GM19438 (cell line): Measurements from ENCODE around the gene CEP19.

ENCODE experiments used
- ATAC-seq: cut with Tn5 transposase; IDR thresholded peaks from one replicate; pipeline ENCODE4 v1.9.1; 2021; ENCODE audit warnings: low read depth; ENCODE audit not compliant: unreplicated experiment

CEP19 gene

GRCh38 chr3:196712514-196713413, 714 bp upstream of the CEP19 start:
- ATAC-seq: peak; percentile 42

DNA sequence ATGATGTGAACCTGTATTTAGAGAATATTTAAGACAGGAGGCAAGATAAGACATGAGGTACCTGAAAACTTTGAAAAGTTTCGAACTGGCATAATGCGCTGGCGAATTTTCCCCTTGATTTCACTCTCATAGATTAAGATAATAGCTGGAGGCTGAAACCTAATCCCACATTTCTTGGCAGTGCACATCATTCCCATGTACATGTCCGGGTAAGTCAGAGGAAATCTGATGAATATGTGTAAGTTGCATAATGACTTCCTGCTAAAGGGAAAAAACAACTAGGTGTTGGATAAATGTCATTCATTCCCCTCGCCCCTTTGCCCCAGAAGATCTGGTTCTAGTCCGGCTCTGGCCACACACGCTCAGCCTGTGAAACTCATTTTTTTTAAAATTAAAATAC, 3.6 kb downstream of the CEP19 start:
- ATAC-seq: no peak

GRCh38 chr3:196707566-196707965, 4.5 kb downstream of the CEP19 start:
- ATAC-seq: no peak

- ATAC-seq: no peak
Observed at GRCh38 chr3:196706731-196707130, 5.3 kb downstream of the CEP19 start.

DNA sequence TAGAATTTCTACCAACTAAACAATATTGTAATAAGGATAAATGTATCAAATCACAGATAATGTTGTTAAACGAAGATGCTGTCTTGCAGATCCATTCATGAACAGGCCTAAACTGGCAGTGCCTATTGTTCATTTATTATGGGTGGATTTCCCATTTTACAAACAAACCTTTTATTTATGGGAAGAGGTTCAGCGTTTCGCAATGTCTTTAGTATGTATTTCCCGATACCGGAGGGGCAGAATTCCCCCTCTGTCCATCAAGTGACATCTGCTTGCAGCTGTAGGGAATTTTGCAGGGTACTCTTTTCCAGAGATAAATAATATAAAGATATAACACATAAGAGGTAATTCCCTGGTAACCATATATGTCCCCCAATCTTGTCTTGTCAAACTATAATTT, 5.7 kb downstream of the CEP19 start:
- ATAC-seq: no peak

DNA sequence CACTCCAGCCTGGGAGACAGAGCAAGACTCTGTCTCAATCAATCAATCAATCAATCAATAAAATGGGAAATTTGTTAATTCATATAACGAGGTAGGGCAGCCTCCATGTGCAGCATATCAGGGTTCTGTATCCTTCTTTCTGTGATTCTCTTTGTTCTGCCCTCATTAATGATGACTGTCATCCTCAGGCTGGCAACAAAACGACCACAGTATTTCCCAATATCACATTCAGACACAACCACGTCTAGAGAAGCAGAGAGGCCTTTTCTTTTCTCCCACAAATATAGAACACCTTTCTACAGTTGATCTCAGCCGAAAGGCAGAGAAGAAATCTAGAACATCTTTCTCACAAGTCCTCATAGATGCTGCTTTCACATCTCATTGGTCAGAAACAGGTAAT, 11.2 kb downstream of the CEP19 start:
- ATAC-seq: no peak

DNA sequence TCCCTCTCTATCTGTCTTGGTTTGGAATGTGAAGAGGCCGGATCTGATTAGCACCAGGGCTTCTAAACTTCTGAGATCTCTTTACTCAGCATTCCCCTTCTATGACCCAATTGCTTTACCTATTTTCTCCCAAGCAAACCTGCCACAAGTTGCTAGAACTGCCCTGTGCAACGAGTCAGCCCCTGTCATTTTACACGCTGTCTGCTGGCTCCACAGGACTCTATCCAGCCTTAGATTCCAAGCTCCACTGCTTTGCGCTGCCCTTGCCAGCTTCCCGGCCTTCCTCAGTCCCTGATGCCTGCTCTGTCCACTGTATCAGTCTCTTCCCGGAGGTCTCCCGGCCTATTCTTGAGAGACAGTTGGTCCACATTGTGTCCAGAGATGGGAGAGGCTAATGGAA, 12.3 kb downstream of the CEP19 start:
- ATAC-seq: no peak

- no peak for ATAC-seq
Observed at GRCh38 chr3:196697270-196697669, 14.8 kb downstream of the CEP19 start.

DNA sequence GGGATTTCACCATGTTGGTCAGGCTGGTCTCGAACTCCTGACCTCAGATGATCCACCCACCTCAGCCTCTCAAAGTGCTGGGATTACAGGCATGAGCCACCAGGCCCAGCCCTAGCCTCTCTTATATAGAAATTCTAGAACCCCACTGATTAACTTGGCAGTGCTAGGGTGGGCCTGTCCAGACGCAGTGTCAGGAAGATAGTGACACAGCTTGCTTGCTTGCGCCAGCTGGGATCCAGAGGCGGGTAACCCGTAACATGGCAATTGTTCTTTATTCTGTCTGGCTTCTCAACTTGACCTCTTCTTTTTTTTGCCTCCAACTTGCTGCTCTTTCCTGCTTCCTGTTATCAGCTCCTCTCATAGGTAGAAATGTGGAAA, 16.2 kb downstream of the CEP19 start:
- no peak for ATAC-seq

DNA sequence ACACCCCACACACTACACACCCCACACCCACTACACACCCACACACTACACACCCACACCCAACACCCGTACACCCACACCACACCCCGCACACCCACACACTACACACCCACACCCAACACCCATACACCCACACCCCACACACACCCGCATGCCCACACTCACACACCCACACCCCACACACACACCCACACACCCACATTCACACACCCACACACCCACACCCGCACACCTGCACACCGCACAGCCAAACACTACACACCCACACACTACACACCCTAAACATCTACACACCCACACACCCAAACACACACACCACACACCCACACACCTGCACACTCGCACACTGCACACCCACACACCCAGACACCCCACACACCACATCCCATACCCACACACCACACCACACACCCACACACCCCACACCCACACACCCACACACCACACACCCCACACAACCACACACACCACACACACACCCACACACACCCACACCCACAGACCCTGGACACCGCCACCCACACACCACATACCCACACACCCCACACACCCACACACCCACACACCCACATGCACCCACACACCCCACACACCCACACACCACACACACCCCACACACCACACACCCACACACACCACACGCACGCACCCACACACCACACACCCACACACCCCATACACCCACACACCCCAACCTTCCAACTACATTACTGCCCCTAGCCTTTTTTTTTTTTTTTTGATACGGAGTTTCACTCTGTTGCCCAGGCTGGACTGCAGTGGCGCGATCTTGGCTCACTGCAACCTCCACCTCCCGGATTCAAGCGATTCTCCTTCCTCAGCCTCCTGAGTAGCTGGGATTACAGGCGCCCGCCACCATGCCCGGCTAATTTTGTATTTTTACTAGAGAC, 16.9 kb downstream of the CEP19 start:
- ATAC-seq: no peak

GRCh38 chr3:196694202-196694638, 17.8 kb downstream of the CEP19 start:
- ATAC-seq: no peak

DNA sequence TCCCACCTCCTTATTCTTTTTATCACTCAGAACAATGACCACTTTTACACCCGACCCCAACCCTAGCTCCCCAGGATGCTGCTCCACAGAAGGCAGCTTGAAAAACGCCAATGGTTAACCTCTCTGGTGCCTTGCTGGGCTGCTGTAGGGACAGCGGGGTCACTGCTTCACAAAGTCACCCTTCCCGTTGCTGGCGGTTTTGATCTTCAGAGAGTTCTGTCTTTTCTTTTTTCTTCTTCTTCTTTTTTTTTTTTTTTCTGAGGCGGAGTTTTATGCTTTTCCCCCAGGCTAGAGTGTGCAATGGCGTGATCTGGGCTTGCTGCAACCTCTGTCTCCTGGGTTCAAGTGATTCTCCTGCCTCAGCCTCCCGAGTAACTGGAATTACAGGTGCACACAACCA, 20.7 kb downstream of the CEP19 start:
- no peak for ATAC-seq

- ATAC-seq: no peak
Observed at GRCh38 chr3:196689941-196690660, 21.9 kb downstream of the CEP19 start.

DNA sequence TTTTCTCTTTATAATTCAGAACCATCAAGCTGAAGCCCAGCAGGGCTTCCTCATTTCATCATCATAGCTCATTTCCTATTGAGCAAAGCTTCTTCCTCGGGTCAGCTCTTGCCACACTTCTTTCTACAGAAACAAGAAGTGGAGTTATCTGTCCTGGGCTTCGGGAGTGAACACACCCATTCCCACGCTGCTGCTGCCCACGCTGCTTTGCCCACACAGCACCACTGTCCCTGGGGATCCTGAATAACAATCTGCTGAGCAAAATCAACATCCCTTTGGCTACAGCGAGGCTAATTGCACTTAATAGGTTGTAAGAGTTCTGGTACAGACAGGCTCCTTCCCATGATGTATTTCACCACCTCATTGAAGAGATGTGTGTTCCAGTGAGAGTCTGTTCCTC, 23.7 kb downstream of the CEP19 start:
- ATAC-seq: no peak

GRCh38 chr3:196686436-196686835, 25.6 kb downstream of the CEP19 start:
- no peak for ATAC-seq

DNA sequence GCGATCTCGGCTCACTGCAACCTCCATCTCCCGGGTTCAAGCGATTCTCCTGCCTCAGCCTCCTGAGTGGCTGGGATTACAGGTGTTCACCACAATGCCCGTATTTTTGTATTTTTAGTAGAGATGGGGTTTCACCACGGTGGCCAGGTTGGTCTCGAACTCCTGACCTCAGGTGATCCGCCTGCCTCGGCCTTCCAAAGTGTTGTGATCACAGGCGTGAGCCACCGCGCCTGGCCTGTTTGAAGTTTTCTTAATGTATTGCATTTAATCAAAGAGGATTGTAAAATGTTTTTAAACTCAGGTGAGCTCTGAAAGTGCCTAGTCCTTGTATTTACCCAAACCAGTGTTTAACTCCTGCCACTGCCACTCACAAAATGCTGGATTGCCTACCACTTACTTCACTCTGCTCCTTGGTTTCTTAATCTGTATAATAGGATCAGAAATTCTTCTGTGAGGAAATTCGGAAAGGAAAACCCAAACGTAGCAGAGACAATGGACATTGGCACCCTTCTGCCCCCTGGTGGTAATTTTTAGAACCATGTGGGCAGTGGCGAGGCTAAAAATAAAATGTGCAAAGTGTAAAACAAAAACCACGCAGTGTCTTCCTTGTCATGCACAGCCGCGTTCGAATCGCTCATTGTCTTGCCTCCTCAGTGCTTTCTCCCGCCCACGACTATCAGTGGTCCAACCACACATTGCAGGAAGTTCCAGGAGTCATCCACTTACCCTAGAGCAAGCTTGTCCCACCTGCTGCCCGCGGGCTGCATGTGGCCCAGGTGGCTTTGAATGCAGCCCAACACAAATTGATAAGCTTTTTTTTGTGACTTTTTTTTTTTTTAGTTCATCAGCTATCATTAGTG, 27.3 kb downstream of the CEP19 start:
- peak; percentile 88 for ATAC-seq

DNA sequence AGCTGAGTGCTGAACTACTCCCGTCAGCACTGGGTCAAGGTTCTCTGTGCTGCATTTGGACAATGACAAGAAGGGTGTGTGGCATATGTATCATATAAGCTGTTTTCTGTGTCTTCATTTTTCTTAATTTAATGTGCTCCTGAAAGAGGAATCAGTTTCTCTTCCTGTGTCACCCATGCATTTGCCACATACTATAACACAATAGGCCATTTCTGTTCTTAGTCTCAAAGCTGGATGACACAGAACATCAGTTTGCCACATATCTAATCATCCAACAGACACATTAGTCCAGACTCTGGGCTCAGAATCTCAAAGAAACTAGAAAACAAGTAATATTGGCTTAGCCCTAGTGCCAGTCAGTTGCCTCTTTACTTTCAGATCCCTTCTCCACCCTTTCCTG, 34.1 kb downstream of the CEP19 start:
- ATAC-seq: no peak

DNA sequence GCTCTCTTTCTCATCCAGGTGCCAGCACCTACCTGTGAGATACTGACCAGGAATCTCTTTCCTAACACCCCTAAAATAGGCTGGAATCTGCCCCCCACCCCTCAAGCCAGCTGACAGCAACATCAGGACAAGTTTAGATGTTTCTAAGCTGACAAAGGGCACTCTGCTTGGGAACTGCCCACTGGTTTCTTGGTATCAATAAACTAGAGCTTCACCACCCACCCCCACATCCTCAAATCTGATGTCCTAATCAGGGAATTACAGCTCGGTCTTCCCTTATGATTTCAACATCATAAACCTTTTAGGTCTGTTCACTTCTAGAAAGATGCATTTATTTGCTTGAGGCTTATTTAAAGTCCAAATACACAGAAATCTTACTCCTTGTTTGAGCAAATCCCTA, 34.7 kb downstream of the CEP19 start:
- ATAC-seq: no peak

DNA sequence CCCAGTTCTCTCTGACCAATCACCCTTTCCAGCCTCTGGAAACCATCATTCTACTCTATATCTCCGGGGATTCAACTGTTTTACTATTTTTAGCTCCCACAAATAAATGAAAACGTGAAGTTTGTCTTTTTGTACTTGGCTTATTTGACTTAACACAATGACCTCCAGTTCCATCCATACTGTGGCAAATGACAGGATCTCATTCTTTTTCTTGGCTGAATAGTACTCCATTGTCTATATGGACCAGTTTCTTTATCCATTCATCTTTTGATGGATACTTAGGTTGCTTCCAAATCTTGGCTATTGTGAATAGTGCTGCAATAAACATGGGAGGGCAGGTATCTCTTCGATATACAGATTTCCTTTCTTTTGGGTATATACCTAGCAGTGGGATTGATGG, 38.4 kb downstream of the CEP19 start:
- no peak for ATAC-seq

DNA sequence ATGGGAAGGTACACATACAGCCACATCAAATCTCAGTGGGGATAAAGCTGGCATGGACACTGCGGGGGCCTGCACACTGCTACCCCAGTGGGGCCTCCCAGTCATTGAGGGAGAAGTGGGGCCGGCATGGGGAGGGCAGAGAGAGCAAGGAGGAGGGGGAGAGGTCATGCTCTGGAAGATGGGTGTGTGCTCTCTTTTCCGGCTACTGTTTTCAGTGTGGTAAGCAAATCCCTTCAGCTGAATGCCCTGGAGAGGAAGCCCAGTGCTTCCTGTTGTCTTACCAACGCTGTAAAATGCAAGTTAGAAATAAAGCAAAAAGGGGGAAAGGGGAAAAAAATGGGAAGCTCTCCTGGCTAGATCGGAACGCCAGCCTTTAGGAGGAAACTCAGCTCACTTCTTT, 41.7 kb downstream of the CEP19 start:
- no peak for ATAC-seq
